B cell (primary cell): ENCODE data around the gene VPS33B. TPM values are rescaled to one million over a fixed set of nuclear protein-coding genes. Genes with fewer than 3 reads are reported as not detected.

ENCODE experiments used
- ATAC-seq: fragments of 200-7000 bp; cut with Tn5 transposase; one replicate; pipeline ENCODE4 v1.10.0; 2021; ENCODE audit warnings: low read depth, mild to moderate bottlenecking, moderate number of reproducible peaks, moderate library complexity
- CTCF ChIA-PET: fragments of 350-600 bp; sonication (Branson Sonifier 250); formaldehyde crosslinking; loops from one replicate; lab custom pipeline; 2021; ENCODE audit warnings: antibody characterized with exemption, inconsistent platforms; lab: Charles Lee
- POLR2A ChIA-PET: fragments of 350-600 bp; sonication (Branson Sonifier 250); formaldehyde crosslinking; loops from one replicate; lab custom pipeline; 2021; ENCODE audit warnings: antibody characterized with exemption; lab: Charles Lee
- DNase-seq: peaks from one replicate; pipeline ENCODE4 v3.0.0; 2013
- H2AFZ ChIP-seq: 2 replicates; pipeline ENCODE4 v1.6.1; 2012; ENCODE audit warnings: mild to moderate bottlenecking, low read depth, low read length; ENCODE audit not compliant: insufficient read depth, poor library complexity, severe bottlenecking
- H3K27ac ChIP-seq, 2 donors: 1 replicate in 1 of 2; 2 replicates in 1 of 2; pipeline ENCODE4 v1.5.1; 2012 to 2013; ENCODE audit warnings: low read length in 2 of 2, mild to moderate bottlenecking in 2 of 2, moderate library complexity in 1 of 2
- H3K27me3 ChIP-seq, 4 experiments: fragments of 200-600 bp in 1 of 4; sonication (generic) in 1 of 4; replicated peaks in 1 of 4; 1 replicate in 2 of 4; 2 replicates in 2 of 4; pipeline versions ENCODE4 v1.6.1 to v1.7.0; 2013 to 2016; ENCODE audit warnings: low read length in 3 of 4, mild to moderate bottlenecking in 2 of 4, mixed read lengths in 1 of 4, moderate library complexity in 1 of 4; ENCODE audit not compliant: insufficient read depth in 4 of 4, control insufficient read depth in 3 of 4; ENCODE audit errors: control extremely low read depth in 1 of 4
- H3K36me3 ChIP-seq, 2 experiments: replicated peaks in 1 of 2; 1 replicate in 1 of 2; 2 replicates in 1 of 2; pipeline versions ENCODE4 v1.6.1 to v1.7.1; 2013; ENCODE audit warnings: low read length in 1 of 2; ENCODE audit not compliant: insufficient read depth in 2 of 2, control insufficient read depth in 1 of 2; ENCODE audit errors: control extremely low read depth in 1 of 2, extremely low read depth in 1 of 2
- H3K4me1 ChIP-seq, 2 donors: fragments of 200-600 bp in 1 of 2; sonication (generic) in 1 of 2; 1 replicate in 1 of 2; 2 replicates in 1 of 2; pipeline versions ENCODE4 v1.5.1 to v1.6.1; 2013 to 2017; ENCODE audit warnings: low read length in 2 of 2; ENCODE audit not compliant: control insufficient read depth in 2 of 2, insufficient read depth in 2 of 2
- H3K4me2 ChIP-seq: replicated peaks from 2 replicates; pipeline ENCODE3; 2012; ENCODE audit warnings: mild to moderate bottlenecking, low read depth, low read length; ENCODE audit not compliant: poor library complexity, severe bottlenecking
- H3K4me3 ChIP-seq, 5 experiments: fragments of 200-600 bp in 1 of 5; sonication (generic) in 1 of 5; 1 replicate in 3 of 5; 2 replicates in 2 of 5; pipeline versions ENCODE4 v1.5.1 to v1.7.0; 2011 to 2016; ENCODE audit warnings: low read length in 4 of 5, mild to moderate bottlenecking in 4 of 5, low read depth in 2 of 5, control low read depth in 1 of 5, moderate library complexity in 1 of 5; ENCODE audit not compliant: insufficient read depth in 1 of 5; ENCODE audit errors: control extremely low read depth in 1 of 5, extremely low read depth in 1 of 5
- H3K79me2 ChIP-seq: fragments of 200-600 bp; sonication (generic); one replicate; pipeline ENCODE4 v1.6.0; 2016; ENCODE audit warnings: low read length; ENCODE audit not compliant: control insufficient read depth, insufficient read depth
- H3K9ac ChIP-seq: fragments of 200-600 bp; sonication (generic); 2 replicates; pipeline ENCODE4 v1.6.1; 2017; ENCODE audit warnings: mild to moderate bottlenecking, low read length, moderate library complexity
- H3K9me3 ChIP-seq, 3 donors: one replicate each; pipeline versions ENCODE4 v1.6.1 to v1.7.1; 2013; ENCODE audit warnings: low read length in 2 of 3; ENCODE audit not compliant: control insufficient read depth in 2 of 3, insufficient read depth in 1 of 3; ENCODE audit errors: control extremely low read depth in 1 of 3
- H4K20me1 ChIP-seq: 2 replicates; pipeline ENCODE4 v1.6.0; 2012; ENCODE audit warnings: mild to moderate bottlenecking, low read length; ENCODE audit not compliant: insufficient read depth, control insufficient read depth, poor library complexity, severe bottlenecking
- H3K27ac Mint-ChIP-seq: one replicate; pipeline ENCODE4 v1.8.0; 2021; ENCODE audit warnings: mixed read lengths
- H3K27me3 Mint-ChIP-seq: one replicate; pipeline ENCODE4 v1.8.0; 2021; ENCODE audit warnings: mixed read lengths
- H3K4me1 Mint-ChIP-seq: one replicate; pipeline ENCODE4 v1.8.0; 2021; ENCODE audit warnings: mixed read lengths
- H3K4me3 Mint-ChIP-seq: one replicate; pipeline ENCODE4 v1.8.0; 2021; ENCODE audit warnings: mixed read lengths
- H3K9me3 Mint-ChIP-seq: one replicate; pipeline ENCODE4 v1.8.0; 2022; ENCODE audit warnings: mixed read lengths; ENCODE audit not compliant: insufficient read depth
- EZH2 ChIP-seq: IDR thresholded peaks from 2 replicates; pipeline ENCODE4 v1.6.1; 2012; ENCODE audit warnings: borderline replicate concordance, low read depth, mild to moderate bottlenecking, moderate library complexity, low read length; ENCODE audit not compliant: insufficient read depth, poor library complexity, severe bottlenecking
- WGBS: methylation state at CpG from one replicate; pipeline ENCODE4 v1.1.5; 2013; ENCODE audit warnings: missing lambda C conversion rate; ENCODE audit not compliant: insufficient coverage; 5-methylcytosine and 5-hydroxymethylcytosine counted together
- intact Hi-C: fragments of 100-400 bp; cut with micrococcal nuclease; formaldehyde crosslinking; loops from one replicate; pipeline ENCODE4 v1.10.0; 2022
- polyA plus RNA-seq: library from polyadenylated mRNA; depleted of rRNA; stranded (reverse); fragments of >200 nt; gene quantifications from 2 replicates; pipeline ENCODE4 v1.2.3, GENCODE V29; 2012
- total RNA-seq, 2 donors: library from RNA; stranded (reverse); fragments of 120-200 nt in 1 of 2; gene quantifications; 1 replicate in 1 of 2; 2 replicates in 1 of 2; pipeline versions ENCODE4 v1.2.3 to v1.2.4, GENCODE V29; 2013 to 2022
- TF ChIP-seq, protein P1 (sequence below): fragments of 200-600 bp; IDR thresholded peaks from one replicate; pipeline ENCODE4 v1.8.0; 2022; ENCODE audit warnings: antibody characterized with exemption, mild to moderate bottlenecking

The VPS33B gene
- total and polyA plus RNA-seq, 2 donors (not counting 1 experiment from before 2014, with no cell fraction given) = 17.4 to 30.0 TPM

GRCh38 chr15:90957791-90958190 is 64.6 kb downstream of the VPS33B start:
- peaks cover 16 to 24% of the 10 kb centered on the region in 2 donors for H3K4me1 ChIP-seq
- intact Hi-C loops = loop anchor here (2.0 to 5.0 kb wide), 2 partner anchors 65 to 313 kb away; partner anchors contain the start of gene VPS33B

More at GRCh38 chr15:90957791-90958190, 64.6 kb downstream of the VPS33B start:
- DNase-seq (no peak), ATAC-seq (no peak)
- Mint-ChIP-seq H3K27ac (peak overlapping the region; percentile 56), H3K27me3 (no peaks in the 10 kb centered on the region), H3K4me3 (peak overlapping the region; percentile 75), H3K4me1 (peaks cover 21% of the 10 kb centered on the region), H3K9me3 (no peaks in the 10 kb centered on the region)
- TF ChIP-seq, protein P1, sequence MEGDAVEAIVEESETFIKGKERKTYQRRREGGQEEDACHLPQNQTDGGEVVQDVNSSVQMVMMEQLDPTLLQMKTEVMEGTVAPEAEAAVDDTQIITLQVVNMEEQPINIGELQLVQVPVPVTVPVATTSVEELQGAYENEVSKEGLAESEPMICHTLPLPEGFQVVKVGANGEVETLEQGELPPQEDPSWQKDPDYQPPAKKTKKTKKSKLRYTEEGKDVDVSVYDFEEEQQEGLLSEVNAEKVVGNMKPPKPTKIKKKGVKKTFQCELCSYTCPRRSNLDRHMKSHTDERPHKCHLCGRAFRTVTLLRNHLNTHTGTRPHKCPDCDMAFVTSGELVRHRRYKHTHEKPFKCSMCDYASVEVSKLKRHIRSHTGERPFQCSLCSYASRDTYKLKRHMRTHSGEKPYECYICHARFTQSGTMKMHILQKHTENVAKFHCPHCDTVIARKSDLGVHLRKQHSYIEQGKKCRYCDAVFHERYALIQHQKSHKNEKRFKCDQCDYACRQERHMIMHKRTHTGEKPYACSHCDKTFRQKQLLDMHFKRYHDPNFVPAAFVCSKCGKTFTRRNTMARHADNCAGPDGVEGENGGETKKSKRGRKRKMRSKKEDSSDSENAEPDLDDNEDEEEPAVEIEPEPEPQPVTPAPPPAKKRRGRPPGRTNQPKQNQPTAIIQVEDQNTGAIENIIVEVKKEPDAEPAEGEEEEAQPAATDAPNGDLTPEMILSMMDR = no peak
- no peak for TF ChIP-seq EZH2
- Histone ChIP-seq H3K27ac (no peak overlapping the region), H3K79me2 (peaks cover 13% of the 10 kb centered on the region), H3K27me3 (no peaks in the 10 kb centered on the region), H3K9me3 (no peaks in the 10 kb centered on the region), H3K9ac (no peak overlapping the region), H3K4me3 (no peak overlapping the region), H3K36me3 (peaks cover 0 to 26% of the 10 kb centered on the region in 2 experiments), H4K20me1 (peaks cover 12% of the 10 kb centered on the region), H3K4me2 (no peak overlapping the region), H2AFZ (no peak overlapping the region)
- CTCF ChIA-PET = interaction anchor here (1.4 to 8.7 kb wide), 11 partner anchors 11 to 315 kb away, joined by 3 to 118 read pairs (median 27); partner anchors contain the start of genes HDDC3, UNC45A and VPS33B
- POLR2A ChIA-PET = interaction anchor here (0.5 to 0.7 kb wide), 2 partner anchors 75 to 1984 kb away, joined by 3 to 5 read pairs; no protein-coding TSS in a partner anchor
- WGBS = 95% methylated on average over 4 of the region's 6 CpGs
